GM10248 (cell line): ENCODE measurements around the gene MEF2C.

ENCODE experiments used
- CTCF ChIA-PET: fragments of 300-600 bp; sonication (Branson Sonifier 250); formaldehyde crosslinking; extraction: SDS; loops from one replicate; lab custom pipeline; 2021; ENCODE audit warnings: antibody characterized with exemption; lab: Yijun Ruan, JAX
- POLR2A ChIA-PET: fragments of 350-650 bp; sonication (Branson Sonifier 250); formaldehyde crosslinking; extraction: SDS; loops from one replicate; lab custom pipeline; 2020; ENCODE audit warnings: antibody characterized with exemption; lab: Yijun Ruan, JAX
- DNase-seq: peaks from one replicate; pipeline ENCODE4 v3.0.0; 2012; ENCODE audit errors: extremely low spot score
- CTCF ChIP-seq: IDR thresholded peaks from 2 replicates; pipeline ENCODE4 v1.5.1; 2012; ENCODE audit warnings: mild to moderate bottlenecking, low read depth; ENCODE audit errors: extremely low read depth, missing control alignments, control extremely low read depth

The MEF2C gene

GRCh38 chr5:88888291-88888690 is 5.3 kb upstream of the MEF2C start:
- no peak for DNase-seq
- ChIA-PET CTCF (no interaction called here), POLR2A (no interaction called here)
- TF ChIP-seq CTCF: no peak

DNA sequence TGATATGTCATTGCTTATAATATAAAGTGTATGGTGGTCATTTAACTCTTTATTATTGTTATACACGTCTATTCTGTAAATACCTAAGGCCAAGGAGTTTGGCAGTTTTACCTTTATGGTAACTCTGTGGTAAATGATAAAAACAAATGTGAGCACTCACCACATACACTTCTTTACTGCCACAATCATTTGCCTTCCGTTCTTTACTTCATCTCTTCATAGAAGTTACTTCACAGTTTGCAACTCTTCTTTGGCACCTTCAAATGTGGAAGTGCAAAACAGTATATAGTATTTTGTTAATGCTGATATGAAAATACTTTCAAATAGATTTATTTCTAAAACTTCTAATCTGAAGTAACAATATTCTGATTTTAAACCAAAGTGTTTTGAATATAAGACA is 4.4 kb upstream of the MEF2C start:
- DNase-seq: no peak

DNA sequence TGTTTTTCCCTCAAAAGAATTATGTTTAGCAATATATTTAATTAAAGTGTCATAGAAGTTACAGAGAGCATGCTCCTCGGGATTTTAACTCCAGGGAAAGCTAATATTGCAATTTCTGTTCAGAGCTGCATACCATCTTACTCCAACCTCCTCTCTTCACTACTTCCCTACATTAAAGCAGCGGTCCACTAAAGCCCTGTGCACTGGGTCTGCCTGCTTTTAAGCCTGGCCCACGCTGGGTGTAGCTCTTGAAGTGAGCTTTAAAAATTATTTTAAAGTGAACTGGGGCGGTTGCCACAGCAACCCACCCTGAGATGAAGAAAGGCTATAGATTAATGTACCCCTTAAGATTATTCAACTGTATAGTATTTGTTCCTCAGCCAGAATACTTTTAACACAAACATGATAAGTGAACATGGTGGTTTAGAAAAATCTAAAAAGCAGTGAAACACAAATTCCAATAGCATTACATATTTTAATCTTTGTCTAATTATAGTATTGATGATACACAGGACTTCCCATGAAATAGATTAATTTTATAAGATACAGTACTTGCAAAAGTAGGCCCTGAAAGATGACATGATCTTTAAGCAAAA is 3.9 kb upstream of the MEF2C start:
- no peak for TF ChIP-seq CTCF
- DNase-seq: no peak
- ChIA-PET POLR2A (no interaction called here), CTCF (interaction anchor here (1.1 to 1.4 kb wide), 3 partner anchors 59 to 428 kb away, joined by 3 read pairs; no protein-coding TSS in a partner anchor)

More for the DNA sequence above, 4.4 kb upstream of the MEF2C start:
- ChIA-PET POLR2A (no interaction called here), CTCF (interaction anchor here (1.1 to 1.4 kb wide), 2 partner anchors 59 to 427 kb away, joined by 3 read pairs; no protein-coding TSS in a partner anchor)
- no peak for TF ChIP-seq CTCF

- ChIA-PET POLR2A (no interaction called here), CTCF (interaction anchor here (1.1 to 1.4 kb wide), 3 partner anchors 58 to 428 kb away, joined by 3 read pairs; no protein-coding TSS in a partner anchor)
- no peak for TF ChIP-seq CTCF
- DNase-seq: no peak
Observed at GRCh38 chr5:88886252-88886651, 3.3 kb upstream of the MEF2C start.

DNA sequence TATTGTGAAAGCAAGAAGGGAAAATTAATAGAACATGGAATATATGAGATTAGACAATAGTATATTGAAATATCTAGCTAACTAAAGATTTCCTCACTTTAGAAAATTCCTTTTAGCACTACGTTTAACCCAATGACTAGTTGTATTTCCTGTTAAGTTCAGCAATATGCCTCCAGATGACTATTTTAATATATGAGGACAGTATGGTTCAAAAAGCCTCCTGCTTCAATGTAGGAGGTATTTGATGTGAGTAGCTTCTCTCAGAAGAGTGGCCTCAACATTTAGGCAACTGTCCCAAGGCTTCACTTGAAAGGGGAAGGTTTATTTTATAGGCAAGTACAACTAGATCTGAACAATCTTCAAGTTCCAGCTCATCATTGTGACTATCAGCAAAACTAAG is 2.0 kb upstream of the MEF2C start:
- POLR2A ChIA-PET: interaction anchor here (0.8 kb wide), 1 partner anchor 457 kb away, joined by 3 read pairs; no protein-coding TSS in a partner anchor

DNA sequence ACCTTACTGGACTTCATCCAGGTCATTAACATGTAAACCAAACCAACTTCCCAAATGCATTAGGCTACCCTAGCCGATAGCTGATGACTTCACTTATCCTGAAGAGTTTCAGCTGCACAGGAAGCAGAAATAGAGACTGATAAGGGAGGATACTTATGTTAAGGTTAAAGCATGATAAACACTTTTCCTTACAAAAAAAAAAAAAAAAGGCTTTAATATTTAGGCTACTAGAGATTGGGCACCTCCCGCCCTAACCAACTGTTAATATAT is 1.6 kb upstream of the MEF2C start:
- POLR2A ChIA-PET: interaction anchor here (0.8 kb wide), 1 partner anchor 457 kb away, joined by 3 read pairs; no protein-coding TSS in a partner anchor
- DNase-seq: no peak
- CTCF ChIA-PET: interaction anchor here (0.8 to 1.8 kb wide), 3 partner anchors 13 to 157 kb away, joined by 3 to 4 read pairs (median 3); no protein-coding TSS in a partner anchor
- TF ChIP-seq CTCF: no peak

More for the DNA sequence above, 2.0 kb upstream of the MEF2C start:
- no peak for TF ChIP-seq CTCF
- no peak for DNase-seq
- CTCF ChIA-PET: interaction anchor here (0.8 to 1.8 kb wide), 3 partner anchors 12 to 157 kb away, joined by 3 to 4 read pairs (median 3); no protein-coding TSS in a partner anchor
